ENCODE data around the gene MMP1.

Gene MMP1

GRCh38 chr11:102802341-102802740, 4.4 kb upstream of the MMP1 start:
- no peak for DNase-seq

GRCh38 chr11:102800767-102801166, 2.8 kb upstream of the MMP1 start:
- DNase-seq: no peak

- DNase-seq: no peak
Observed at GRCh38 chr11:102799681-102800340, 1.9 kb upstream of the MMP1 start.

DNA sequence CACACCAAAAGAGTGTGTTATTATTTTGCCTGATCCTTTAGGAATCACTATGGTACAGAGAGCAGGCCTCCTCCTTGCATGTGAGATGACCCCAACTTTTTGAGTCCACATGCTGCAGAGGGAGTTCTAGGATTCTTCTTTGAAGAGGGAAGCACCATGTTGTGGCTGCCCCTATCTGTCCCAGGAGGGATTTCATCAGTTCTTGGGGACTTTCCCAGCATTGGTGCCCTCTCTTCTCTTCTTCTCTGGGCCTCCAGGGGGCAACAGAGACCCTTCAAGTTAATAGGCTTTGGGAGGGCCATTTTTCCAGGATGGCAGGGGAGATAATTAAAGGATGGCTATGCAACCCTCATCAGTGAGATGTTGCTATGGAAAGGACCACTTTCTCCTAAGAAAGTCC, 3.6 kb downstream of the MMP1 start:
- DNase-seq: no peak

GRCh38 chr11:102793677-102794290, 4.2 kb downstream of the MMP1 start:
- no peak for DNase-seq

DNA sequence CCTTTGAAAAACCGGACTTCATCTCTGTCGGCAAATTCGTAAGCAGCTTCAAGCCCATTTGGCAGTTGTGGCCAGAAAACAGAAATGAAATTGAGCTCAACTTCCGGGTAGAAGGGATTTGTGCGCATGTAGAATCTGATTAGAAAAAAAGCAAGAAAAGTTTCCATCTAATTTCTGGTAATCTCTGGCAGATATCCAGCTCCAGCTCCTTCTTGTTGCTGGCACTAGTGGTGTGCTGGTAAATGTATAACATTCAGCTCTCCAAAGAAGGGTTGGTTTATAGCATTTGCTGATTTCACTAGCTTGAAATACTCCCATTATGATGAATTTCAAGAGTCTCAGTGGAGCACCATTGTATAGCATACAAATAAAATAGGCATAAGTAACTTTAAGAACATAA, 5.4 kb downstream of the MMP1 start:
- DNase-seq: no peak

DNA sequence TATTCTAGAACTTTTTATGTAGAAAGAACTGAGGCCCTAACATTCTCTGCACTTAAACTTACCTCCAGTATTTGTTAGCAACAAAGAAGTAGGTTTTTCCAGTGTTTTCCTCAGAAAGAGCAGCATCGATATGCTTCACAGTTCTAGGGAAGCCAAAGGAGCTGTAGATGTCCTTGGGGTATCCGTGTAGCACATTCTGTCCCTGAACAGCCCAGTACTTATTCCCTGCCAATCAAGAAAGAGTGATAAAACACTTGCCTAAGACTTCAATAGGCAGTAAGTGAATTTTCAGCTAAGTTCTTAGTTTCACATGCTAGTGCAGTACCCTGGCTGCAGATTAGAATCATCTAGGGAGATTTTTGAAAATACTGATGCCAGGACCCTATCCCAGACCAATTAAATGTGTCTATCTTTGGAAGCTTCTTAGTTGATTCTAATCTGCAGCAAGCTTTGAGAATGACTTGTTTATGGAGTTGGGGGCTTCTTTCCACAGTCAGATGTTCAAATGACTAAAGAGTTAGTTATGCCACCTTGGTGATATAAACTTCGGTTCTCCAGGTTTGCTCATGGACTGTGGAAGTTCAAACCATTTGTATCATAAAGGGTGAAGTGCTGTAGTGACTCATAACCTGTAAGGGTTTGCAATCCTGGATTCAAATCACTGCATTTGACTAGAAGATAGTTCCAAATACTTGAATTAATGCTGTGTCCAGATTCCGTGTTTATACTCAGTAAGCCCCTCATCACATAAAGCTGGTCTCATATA, 6.5 kb downstream of the MMP1 start:
- DNase-seq: no peak

DNA sequence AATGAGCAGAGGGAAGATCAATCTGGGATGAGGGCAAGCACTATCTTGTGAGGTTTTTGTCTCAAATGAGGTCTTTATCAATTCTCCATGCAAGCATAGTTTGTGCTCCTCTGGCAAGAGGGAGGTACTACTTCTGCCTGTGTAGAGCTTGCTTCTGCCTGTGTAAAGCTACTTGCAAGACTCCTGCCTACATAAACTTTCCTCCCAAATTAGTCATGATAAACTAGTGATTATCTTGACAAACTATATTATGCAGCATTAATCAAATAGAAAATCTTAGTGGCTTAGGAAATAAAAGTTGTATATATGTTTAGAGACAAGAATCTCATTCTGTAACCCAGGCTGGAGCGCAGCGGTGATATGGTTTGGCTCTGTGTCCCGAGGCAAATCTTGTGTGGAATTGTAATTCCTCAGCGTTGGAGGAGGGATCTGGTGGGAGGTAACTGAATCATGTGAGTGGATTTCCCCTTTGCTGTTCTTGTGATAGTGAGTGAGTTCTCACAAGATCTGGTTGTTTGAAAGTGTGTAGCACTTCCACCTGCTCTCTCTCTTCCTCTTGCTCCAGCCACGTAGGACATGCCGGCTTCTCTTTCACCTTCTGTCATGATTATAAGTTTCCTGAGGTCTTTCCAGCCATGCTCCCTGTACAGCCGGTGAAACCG, 9.5 kb downstream of the MMP1 start:
- no peak for DNase-seq

DNA sequence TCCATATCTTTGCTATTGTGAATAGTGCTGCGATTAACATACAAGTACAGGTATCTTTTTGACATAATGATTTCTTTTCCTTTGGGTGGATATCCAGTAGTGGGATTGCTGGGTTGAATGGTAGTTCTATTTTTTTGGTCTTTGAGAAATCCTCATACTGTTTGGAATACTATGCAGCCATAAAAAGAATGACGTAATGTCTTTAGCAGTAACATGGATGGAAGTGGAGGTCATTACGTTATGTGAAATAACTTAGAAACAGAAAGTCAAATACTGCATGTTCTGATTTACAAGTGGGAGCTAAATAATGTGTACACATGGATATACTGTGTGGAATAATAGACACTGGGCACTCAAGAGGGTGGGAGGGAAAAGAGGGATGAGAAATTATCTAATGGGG, 13.6 kb downstream of the MMP1 start:
- no peak for DNase-seq

GRCh38 chr11:102783720-102784119, 14.2 kb downstream of the MMP1 start:
- no peak for DNase-seq

DNA sequence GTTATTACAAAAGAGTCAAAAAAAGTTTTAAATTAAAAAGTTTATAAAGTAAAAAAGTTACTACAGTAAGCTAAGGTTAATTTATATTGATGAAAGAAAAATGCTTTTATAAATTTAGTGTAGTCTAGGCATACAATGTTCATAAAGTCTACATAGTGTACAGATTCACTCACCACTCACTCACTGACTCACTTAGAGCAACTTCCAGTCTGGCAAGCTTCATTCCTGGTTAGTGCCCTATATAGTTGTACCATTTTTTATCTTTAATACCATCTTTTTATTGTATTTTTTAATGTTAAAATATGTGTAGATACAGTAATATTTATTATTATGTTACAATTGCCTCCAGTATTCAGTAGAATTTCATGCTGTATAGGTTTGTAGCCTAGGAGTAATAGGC, 14.9 kb downstream of the MMP1 start:
- DNase-seq: no peak

DNA sequence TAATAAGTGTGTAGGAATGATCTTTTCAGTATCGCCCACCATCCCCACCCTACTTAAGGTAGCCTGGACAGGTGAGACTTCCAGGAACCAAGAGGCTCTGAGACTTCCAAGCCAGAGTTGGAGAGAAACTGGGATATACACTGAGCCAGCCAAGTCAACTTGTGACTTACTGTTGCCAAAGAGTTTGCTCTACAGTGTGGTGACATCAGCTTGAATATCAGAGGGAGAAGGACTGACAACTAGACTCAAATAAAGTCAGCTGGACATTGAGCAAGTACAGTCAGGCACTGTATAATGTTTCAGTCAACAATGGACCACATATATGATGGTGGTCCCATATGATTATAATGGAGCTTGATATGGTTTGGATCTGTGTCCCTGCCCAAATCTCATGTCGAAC, 16.3 kb downstream of the MMP1 start:
- DNase-seq: no peak

DNA sequence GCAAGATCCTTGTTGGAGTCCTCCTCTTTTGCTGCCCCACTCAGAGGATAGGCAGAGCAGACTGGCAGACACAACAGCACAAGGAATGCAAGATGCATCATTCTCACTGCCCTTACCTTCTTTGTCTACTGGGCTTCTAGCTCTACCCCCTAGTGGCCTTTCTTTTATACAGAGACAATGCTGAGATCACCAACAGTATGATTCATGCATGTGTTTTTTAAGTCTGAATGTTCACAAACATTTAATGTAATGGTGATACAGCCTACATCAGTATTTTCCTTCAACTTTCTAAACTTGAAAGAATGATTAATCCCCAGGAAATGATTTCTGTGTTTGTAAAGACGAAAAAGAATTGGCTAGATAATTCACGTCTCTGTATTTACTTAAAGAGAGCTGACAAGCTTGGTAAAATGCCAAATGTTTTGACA, 17.5 kb downstream of the MMP1 start, which contains the start of gene MMP10:
TSS of gene MMP10 (minus strand) at position 138 of the 428 bp plus-strand sequence. CDS start at position 101, 37 bp downstream.
- DNase-seq: no peak

- DNase-seq: no peak
Observed at GRCh38 chr11:102776454-102776853, 21.5 kb downstream of the MMP1 start.

DNA sequence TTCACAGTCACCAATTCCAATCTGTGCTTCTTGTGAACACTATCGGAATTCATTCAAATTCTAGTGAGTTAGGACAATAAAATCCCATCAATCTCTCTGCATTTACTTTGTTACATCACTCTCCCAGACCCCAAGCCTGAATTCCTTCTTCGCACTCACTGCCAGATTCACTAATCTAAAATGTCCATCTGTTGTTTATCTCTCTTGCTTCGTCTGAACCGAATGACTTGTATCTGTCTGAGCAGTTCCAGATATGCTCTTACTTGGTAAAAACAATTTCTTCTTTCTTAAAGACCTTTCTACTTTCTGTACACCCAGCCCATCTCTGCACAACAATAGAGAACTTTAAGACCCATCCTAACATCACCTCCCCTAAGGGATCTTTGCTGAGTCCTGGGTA, 24.6 kb downstream of the MMP1 start:
- no peak for DNase-seq

GRCh38 chr11:102771351-102771750, 26.6 kb downstream of the MMP1 start:
- DNase-seq: no peak

- DNase-seq: no peak
Observed at GRCh38 chr11:102770191-102770590, 27.8 kb downstream of the MMP1 start.

DNA sequence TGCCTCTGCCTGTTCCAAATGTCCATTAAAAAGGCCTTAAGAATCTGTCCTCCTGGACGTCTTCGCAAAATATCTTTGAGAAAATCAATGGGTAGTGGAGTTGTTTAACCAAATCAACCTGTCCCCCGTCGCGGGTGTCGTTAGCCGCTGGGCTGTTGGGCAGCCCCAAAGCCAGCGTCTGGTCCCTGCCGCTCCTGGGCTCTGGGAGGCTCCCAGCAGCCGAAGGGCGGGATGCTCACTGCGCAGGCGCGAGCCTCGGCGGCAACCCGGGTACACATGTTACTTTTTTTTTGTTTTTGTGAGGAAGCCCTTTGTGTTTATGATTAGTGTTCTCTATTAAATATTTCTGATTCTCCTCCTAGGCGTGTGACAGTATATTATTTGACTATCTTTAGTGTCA, 30.2 kb downstream of the MMP1 start:
- no peak for DNase-seq

GRCh38 chr11:102763440-102763839, 34.5 kb downstream of the MMP1 start:
- DNase-seq: no peak

- no peak for DNase-seq
Observed at GRCh38 chr11:102762361-102762767, 35.6 kb downstream of the MMP1 start.

DNA sequence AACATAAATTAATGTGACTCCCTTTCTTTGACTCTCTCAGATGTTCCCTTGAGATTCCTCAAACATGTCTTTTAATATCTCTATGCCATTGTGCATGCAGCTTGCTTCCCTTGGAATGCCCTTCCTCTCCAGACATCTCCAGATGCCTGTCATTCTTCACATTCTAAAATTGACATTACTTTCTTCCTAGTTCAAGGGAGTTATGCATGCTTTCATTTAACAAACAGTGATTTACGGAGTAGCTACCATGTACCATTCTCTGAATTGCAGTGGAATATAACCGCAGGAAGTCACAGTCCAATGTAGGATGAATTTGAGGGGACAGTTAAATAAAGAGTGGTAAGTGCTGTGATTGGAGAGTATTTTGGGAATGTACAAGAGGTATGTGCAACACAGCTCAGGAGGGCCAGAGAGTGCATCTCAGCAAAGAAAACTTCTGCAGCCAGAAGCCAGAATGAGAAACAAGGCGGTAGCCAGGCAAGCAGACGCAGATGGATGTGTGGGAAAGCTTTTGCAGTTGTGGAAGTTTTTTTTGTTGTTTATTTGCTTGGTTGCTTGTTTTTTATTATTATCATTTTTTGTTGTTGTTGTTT, 36.2 kb downstream of the MMP1 start:
- no peak for DNase-seq

DNA sequence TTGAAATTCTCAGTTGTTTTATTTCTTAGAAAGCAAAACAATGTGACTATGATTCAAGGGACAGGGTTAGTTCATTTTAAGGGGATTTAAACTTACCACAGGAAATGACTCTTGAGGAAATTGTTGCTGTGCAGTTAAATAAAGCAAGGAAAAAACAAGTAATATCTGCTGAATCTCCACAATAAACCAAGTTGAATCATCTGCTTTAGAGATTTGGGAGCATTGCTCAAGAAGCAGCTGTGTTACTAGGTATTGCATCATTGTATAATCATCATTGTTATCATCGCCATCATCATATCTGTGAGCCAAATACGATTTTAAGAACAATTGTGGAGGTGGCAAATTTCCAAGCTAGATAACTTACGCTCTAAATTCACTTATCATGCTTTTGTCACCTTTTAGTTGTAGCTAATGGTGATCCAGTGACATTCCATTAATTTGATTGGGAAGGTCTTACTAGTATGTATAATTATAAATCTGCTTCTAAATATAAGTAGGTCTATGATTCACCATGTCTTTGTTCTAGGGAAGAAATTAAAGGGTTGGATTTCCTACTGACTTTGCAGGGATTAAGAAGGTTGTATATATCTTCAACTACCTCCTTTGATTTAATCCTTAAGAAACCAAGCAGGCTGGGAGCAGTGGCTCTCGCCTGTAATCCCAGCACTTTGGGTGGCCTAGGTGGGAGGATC, 37.5 kb downstream of the MMP1 start:
- no peak for DNase-seq

Measured in NCI-H1436 (cell line).